ENCODE data around the gene ZNF12. TPM values are rescaled to one million over a fixed set of nuclear protein-coding genes. Genes with fewer than 3 reads are reported as not detected.

ZNF12 gene
- polyA plus RNA-seq, 1 of the 3 experiments (the other 2 are of a cell fraction) = 9.5 TPM

DNA sequence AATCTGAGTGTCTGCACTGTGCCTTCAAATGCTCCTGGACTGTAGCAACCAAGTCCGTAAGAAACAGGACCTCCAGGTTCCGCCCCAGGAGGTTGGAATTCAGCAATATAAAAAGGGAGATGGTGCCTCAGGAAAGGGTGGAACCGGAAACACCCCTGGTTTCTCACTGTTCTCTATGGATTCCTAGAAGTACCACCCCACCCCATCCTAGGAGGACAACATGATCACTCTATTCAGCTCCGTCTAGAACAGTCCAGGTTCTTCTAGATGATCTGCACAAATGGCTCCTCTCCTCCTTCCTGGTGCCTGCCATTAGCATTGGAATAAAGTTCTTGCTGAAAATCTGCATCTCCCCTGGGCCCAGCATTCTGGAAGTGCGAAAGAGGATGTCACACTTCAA, 7.6 kb upstream of the ZNF12 start:
- H3K4me3 ChIP-seq (ENCODE audit: low read depth in 2 of 2, low read length in 1 of 2) = no peak overlapping the region
- no peaks in the 10 kb centered on the region for H3K36me3 ChIP-seq (replicated peaks in 1 of 2; ENCODE audit: control insufficient read depth in 1 of 2, insufficient read depth in 2 of 2, low read length in 1 of 2)
- H3K79me2 ChIP-seq (ENCODE audit: insufficient read depth) = no peaks in the 10 kb centered on the region
- no peak overlapping the region for H2AFZ ChIP-seq (ENCODE audit: low read depth)
- H4K20me1 ChIP-seq (ENCODE audit: insufficient read depth) = no peaks in the 10 kb centered on the region
- H3K27me3 ChIP-seq (ENCODE audit: insufficient read depth) = no peaks in the 10 kb centered on the region; the same call in 1 of the 2 replicates
- H3K9me2 ChIP-seq = no peaks in the 10 kb centered on the region
- WGBS (ENCODE audit: low lambda C conversion rate) = 54% methylated on average over 4 of the region's 5 CpGs
- ChIA-PET POLR2A (no interaction called here), CTCF (no interaction called here)
- TF ChIP-seq GATA2 (CRISPR knock-in tag; IDR thresholded peaks at IDR 0.05) = no peak
- no peak for TF ChIP-seq ZBTB33 (IDR thresholded peaks at IDR 0.05; ENCODE audit: borderline replicate concordance, low read depth)
- TF ChIP-seq CTCF (IDR thresholded peaks at IDR 0.05) = no peak
- TF ChIP-seq TEAD4 (IDR thresholded peaks at IDR 0.05; ENCODE audit: borderline replicate concordance, insufficient read depth) = no peak
- TF ChIP-seq YY1 (IDR thresholded peaks at IDR 0.05; ENCODE audit: low read depth) = no peak
- no peak for TF ChIP-seq NRF1 (IDR thresholded peaks at IDR 0.05; ENCODE audit: low read depth, low read length)
- no peak for TF ChIP-seq MEF2A (IDR thresholded peaks at IDR 0.05; ENCODE audit: borderline replicate concordance, low read depth)
- no peak for TF ChIP-seq FOXM1 (IDR thresholded peaks at IDR 0.05; ENCODE audit: low read depth)
- no peak for TF ChIP-seq POLR2AphosphoS5 (IDR thresholded peaks at IDR 0.05; ENCODE audit: low read depth, low read length)
- no peak for TF ChIP-seq SMC3 (IDR thresholded peaks at IDR 0.05; ENCODE audit: low read depth, low read length)
- TF ChIP-seq NFIC (IDR thresholded peaks at IDR 0.05; ENCODE audit: borderline replicate concordance) = no peak
- no peak for TF ChIP-seq RXRA (IDR thresholded peaks at IDR 0.05; ENCODE audit: borderline replicate concordance, low read depth)
- TF ChIP-seq FOXJ3 (CRISPR knock-in tag; IDR thresholded peaks at IDR 0.05) = no peak
- no peaks in the 10 kb centered on the region for H3K9me3 ChIP-seq
- H3K9ac ChIP-seq = no peak overlapping the region
- DNase-seq = no peak
- H3K27ac ChIP-seq (ENCODE audit: low read depth in 2 of 2, low read length in 1 of 2) = no peak overlapping the region
- no peaks in the 10 kb centered on the region for H3K4me1 ChIP-seq (ENCODE audit: control insufficient read depth in 1 of 2, insufficient read depth in 2 of 2, low read depth in 1 of 2, low read length in 1 of 2)
- H3F3A ChIP-seq (replicated peaks; ENCODE audit: insufficient read depth) = no peaks in the 10 kb centered on the region
- no peak overlapping the region for H3K4me2 ChIP-seq

- TF ChIP-seq CTCF (IDR thresholded peaks at IDR 0.05) (no peak), ELF1 (IDR thresholded peaks at IDR 0.05) (no peak), GABPA (IDR thresholded peaks at IDR 0.05; ENCODE audit: low read depth) (0 out of 2 replicates have a peak, but pooled peaks have one; percentile 23)
- TF ChIP-seq, protein P1, sequence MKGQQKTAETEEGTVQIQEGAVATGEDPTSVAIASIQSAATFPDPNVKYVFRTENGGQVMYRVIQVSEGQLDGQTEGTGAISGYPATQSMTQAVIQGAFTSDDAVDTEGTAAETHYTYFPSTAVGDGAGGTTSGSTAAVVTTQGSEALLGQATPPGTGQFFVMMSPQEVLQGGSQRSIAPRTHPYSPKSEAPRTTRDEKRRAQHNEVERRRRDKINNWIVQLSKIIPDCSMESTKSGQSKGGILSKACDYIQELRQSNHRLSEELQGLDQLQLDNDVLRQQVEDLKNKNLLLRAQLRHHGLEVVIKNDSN (IDR thresholded peaks at IDR 0.05; ENCODE audit: borderline replicate concordance, low read depth) = no peak
- Histone ChIP-seq H3K4me3 (ENCODE audit: low read depth in 2 of 2, low read length in 1 of 2) (no peak overlapping the region), H3K9ac (no peak overlapping the region), H3K4me1 (ENCODE audit: control insufficient read depth in 1 of 2, insufficient read depth in 2 of 2, low read depth in 1 of 2, low read length in 1 of 2) (peaks cover 0 to 4% of the 10 kb centered on the region in 2 experiments; a peak in 1 of 4 replicates), H3K36me3 (replicated peaks in 1 of 2; ENCODE audit: control insufficient read depth in 1 of 2, insufficient read depth in 2 of 2, low read length in 1 of 2) (peaks cover 4 to 11% of the 10 kb centered on the region in 2 experiments), H3K27ac (ENCODE audit: low read depth in 2 of 2, low read length in 1 of 2) (no peak overlapping the region), H3K79me2 (ENCODE audit: insufficient read depth) (peaks cover 19% of the 10 kb centered on the region), H2AFZ (ENCODE audit: low read depth) (no peak overlapping the region), H4K20me1 (ENCODE audit: insufficient read depth) (no peaks in the 10 kb centered on the region), H3K9me3 (no peaks in the 10 kb centered on the region), H3F3A (replicated peaks; ENCODE audit: insufficient read depth) (peaks cover 8% of the 10 kb centered on the region), H3K9me2 (no peaks in the 10 kb centered on the region), H3K4me2 (no peak overlapping the region), H3K27me3 (ENCODE audit: insufficient read depth) (no peaks in the 10 kb centered on the region; the same call in 1 of the 2 replicates)
- ChIA-PET POLR2A (no interaction called here), CTCF (no interaction called here)
- WGBS (ENCODE audit: low lambda C conversion rate) = 54% methylated on average over 6 of the region's 6 CpGs
- no peak for DNase-seq
Observed at GRCh38 chr7:6709808-6710207, 3.1 kb upstream of the ZNF12 start.
